ENCODE measurements around the gene BIN2. TPM values are rescaled to one million over a fixed set of nuclear protein-coding genes. Genes with fewer than 3 reads are reported as not detected.

The BIN2 gene
- total RNA-seq, 1 experiment from 2014 or later: not detected

DNA sequence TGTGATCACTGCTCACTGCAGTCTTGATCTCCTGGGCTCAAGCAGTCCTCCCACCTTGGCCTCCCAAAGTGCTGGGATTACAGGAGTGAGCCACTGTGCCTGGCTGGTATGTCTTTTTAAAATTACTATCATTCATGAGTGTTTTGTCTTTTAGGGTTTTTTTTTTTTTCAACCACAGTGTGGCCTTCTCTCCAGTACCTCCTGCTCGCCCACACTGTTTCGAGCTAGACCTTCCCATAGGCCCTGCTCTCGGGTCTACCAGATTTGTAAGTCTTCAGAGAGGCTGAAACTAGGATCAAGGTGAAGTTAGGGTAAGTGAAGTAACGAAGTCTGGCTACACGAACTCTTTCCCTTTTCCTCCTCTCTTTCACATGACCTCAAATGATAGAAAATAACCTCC lies 1.5 kb downstream of the BIN2 start:
- H2BK20ac ChIP-seq (ENCODE audit: low read depth, low read length, poor library complexity, severe bottlenecking): no peak overlapping the region
- H3K9me3 ChIP-seq (ENCODE audit: control insufficient read depth, low read depth, low read length): no peaks in the 10 kb centered on the region
- Mint-ChIP-seq H3K27me3 (ENCODE audit: low read depth) (no peaks in the 10 kb centered on the region), H3K27ac (no peak overlapping the region; a peak in 1 of 7 replicates), H3K4me1 (peaks cover 46 to 59% of the 10 kb centered on the region in 2 experiments), H3K9me3 (no peaks in the 10 kb centered on the region), H3K4me3 (no peak overlapping the region), H3K36me3 (ENCODE audit: insufficient read depth in 1 of 3, low read depth in 3 of 3) (peaks cover 0 to 4% (median 0%) of the 10 kb centered on the region in 3 experiments; a peak in 3 of 7 replicates)
- no peak overlapping the region for H2AK5ac ChIP-seq (ENCODE audit: insufficient read length, low read length)
- H2BK15ac ChIP-seq (ENCODE audit: low read depth, low read length): no peak overlapping the region
- DNase-seq: no peak
- no peaks in the 10 kb centered on the region for H3K79me2 ChIP-seq (ENCODE audit: insufficient read depth, low read length)
- H2BK5ac ChIP-seq (ENCODE audit: insufficient read length, low read length): no peak overlapping the region
- H3K4ac ChIP-seq (ENCODE audit: low read depth, low read length): no peak overlapping the region
- H4K91ac ChIP-seq (ENCODE audit: insufficient read length, low read depth, low read length): no peak overlapping the region
- TF ChIP-seq, protein P1, sequence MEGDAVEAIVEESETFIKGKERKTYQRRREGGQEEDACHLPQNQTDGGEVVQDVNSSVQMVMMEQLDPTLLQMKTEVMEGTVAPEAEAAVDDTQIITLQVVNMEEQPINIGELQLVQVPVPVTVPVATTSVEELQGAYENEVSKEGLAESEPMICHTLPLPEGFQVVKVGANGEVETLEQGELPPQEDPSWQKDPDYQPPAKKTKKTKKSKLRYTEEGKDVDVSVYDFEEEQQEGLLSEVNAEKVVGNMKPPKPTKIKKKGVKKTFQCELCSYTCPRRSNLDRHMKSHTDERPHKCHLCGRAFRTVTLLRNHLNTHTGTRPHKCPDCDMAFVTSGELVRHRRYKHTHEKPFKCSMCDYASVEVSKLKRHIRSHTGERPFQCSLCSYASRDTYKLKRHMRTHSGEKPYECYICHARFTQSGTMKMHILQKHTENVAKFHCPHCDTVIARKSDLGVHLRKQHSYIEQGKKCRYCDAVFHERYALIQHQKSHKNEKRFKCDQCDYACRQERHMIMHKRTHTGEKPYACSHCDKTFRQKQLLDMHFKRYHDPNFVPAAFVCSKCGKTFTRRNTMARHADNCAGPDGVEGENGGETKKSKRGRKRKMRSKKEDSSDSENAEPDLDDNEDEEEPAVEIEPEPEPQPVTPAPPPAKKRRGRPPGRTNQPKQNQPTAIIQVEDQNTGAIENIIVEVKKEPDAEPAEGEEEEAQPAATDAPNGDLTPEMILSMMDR (conservative IDR thresholded peaks at IDR 0.05): no peak
- H3K23ac ChIP-seq (ENCODE audit: insufficient read length, low read depth, low read length): no peak overlapping the region
- H3K27ac ChIP-seq (ENCODE audit: insufficient read length, low read depth, low read length): no peak overlapping the region
- no peak overlapping the region for H4K5ac ChIP-seq (ENCODE audit: insufficient read length, low read depth, low read length)
- H2BK12ac ChIP-seq (ENCODE audit: insufficient read length, low read depth, low read length): no peak overlapping the region
- H4K8ac ChIP-seq (replicated peaks; ENCODE audit: insufficient read length, low read depth, low read length): no peak overlapping the region
- no peak overlapping the region for H2AFZ ChIP-seq (ENCODE audit: low read length)
- no peaks in the 10 kb centered on the region for H4K20me1 ChIP-seq (ENCODE audit: control insufficient read depth, insufficient read depth, insufficient read length)
- WGBS (ENCODE audit: extremely low coverage, insufficient read length, low lambda C conversion rate): no CpG with 5 or more reads among the region's 5 CpGs
- H3K27me3 ChIP-seq (ENCODE audit: insufficient read depth, low read length): no peaks in the 10 kb centered on the region
- no peak overlapping the region for H3K56ac ChIP-seq (ENCODE audit: insufficient read length, low read depth, low read length)
- no peaks in the 10 kb centered on the region for H3K79me1 ChIP-seq (ENCODE audit: insufficient read depth, low read depth, low read length, poor library complexity, severe bottlenecking)
- H3K18ac ChIP-seq (ENCODE audit: insufficient read length, low read depth, low read length): no peak overlapping the region
- H3K9ac ChIP-seq (ENCODE audit: extremely low read depth, insufficient read length, low read length): no peak overlapping the region
- no peak overlapping the region for H3T11ph ChIP-seq (ENCODE audit: low read length)
- no peak overlapping the region for H3K4me2 ChIP-seq (ENCODE audit: insufficient read depth, insufficient read length, low read length)
- no peaks in the 10 kb centered on the region for H3K23me2 ChIP-seq (ENCODE audit: insufficient read length, low read depth, low read length, poor library complexity, severe bottlenecking)
- H3K14ac ChIP-seq (ENCODE audit: insufficient read depth, low read length): no peak overlapping the region
- H3K4me1 ChIP-seq (ENCODE audit: insufficient read depth, low read length): peaks cover 11% of the 10 kb centered on the region; the same call in 1 of the 2 replicates
- no peak overlapping the region for H2BK120ac ChIP-seq (ENCODE audit: low read depth, low read length, poor library complexity, severe bottlenecking)
